ENCODE results near the gene ASF1A.

Gene ASF1A

GRCh38 chr6:118902726-118903125, 8.8 kb downstream of the ASF1A start:
- Histone ChIP-seq H3K4me1 (ENCODE audit: control insufficient read depth, insufficient read depth, low read length) (no peaks in the 10 kb centered on the region), H3K9ac (ENCODE audit: low read depth, low read length) (no peak overlapping the region), H3K4me3 (ENCODE audit: low read depth, low read length) (no peak overlapping the region), H3K9me3 (ENCODE audit: control insufficient read depth, insufficient read depth, low read length) (no peaks in the 10 kb centered on the region), H3K27me3 (ENCODE audit: control insufficient read depth, insufficient read depth, low read length) (no peaks in the 10 kb centered on the region), H3K36me3 (ENCODE audit: control insufficient read depth, insufficient read depth, low read length) (no peaks in the 10 kb centered on the region)

- no peaks in the 10 kb centered on the region for H3K4me1 ChIP-seq (ENCODE audit: control insufficient read depth, insufficient read depth, low read length)
- peaks cover 4% of the 10 kb centered on the region for H3K36me3 ChIP-seq (ENCODE audit: control insufficient read depth, insufficient read depth, low read length)
- no peaks in the 10 kb centered on the region for H3K9me3 ChIP-seq (ENCODE audit: control insufficient read depth, insufficient read depth, low read length)
- no peak overlapping the region for H3K4me3 ChIP-seq (ENCODE audit: low read depth, low read length)
- no peaks in the 10 kb centered on the region for H3K27me3 ChIP-seq (ENCODE audit: control insufficient read depth, insufficient read depth, low read length)
- no peak overlapping the region for H3K9ac ChIP-seq (ENCODE audit: low read depth, low read length)
These were observed 9.2 kb downstream of the ASF1A start for GRCh38 chr6:118903138-118903537.

GRCh38 chr6:118903691-118904090, 9.7 kb downstream of the ASF1A start:
- Histone ChIP-seq H3K27me3 (ENCODE audit: control insufficient read depth, insufficient read depth, low read length) (no peaks in the 10 kb centered on the region), H3K4me1 (ENCODE audit: control insufficient read depth, insufficient read depth, low read length) (no peaks in the 10 kb centered on the region), H3K9ac (ENCODE audit: low read depth, low read length) (no peak overlapping the region), H3K4me3 (ENCODE audit: low read depth, low read length) (no peak overlapping the region), H3K36me3 (ENCODE audit: control insufficient read depth, insufficient read depth, low read length) (peaks cover 4% of the 10 kb centered on the region), H3K9me3 (ENCODE audit: control insufficient read depth, insufficient read depth, low read length) (no peaks in the 10 kb centered on the region)

- Histone ChIP-seq H3K4me3 (ENCODE audit: low read depth, low read length) (no peak overlapping the region), H3K9ac (ENCODE audit: low read depth, low read length) (no peak overlapping the region), H3K27me3 (ENCODE audit: control insufficient read depth, insufficient read depth, low read length) (no peaks in the 10 kb centered on the region), H3K9me3 (ENCODE audit: control insufficient read depth, insufficient read depth, low read length) (no peaks in the 10 kb centered on the region), H3K36me3 (ENCODE audit: control insufficient read depth, insufficient read depth, low read length) (peaks cover 6% of the 10 kb centered on the region), H3K4me1 (ENCODE audit: control insufficient read depth, insufficient read depth, low read length) (no peaks in the 10 kb centered on the region)
These were observed 11.1 kb downstream of the ASF1A start for GRCh38 chr6:118905084-118905483.

- H3K9ac ChIP-seq (ENCODE audit: low read depth, low read length), result no peak overlapping the region
- H3K9me3 ChIP-seq (ENCODE audit: control insufficient read depth, insufficient read depth, low read length), result no peaks in the 10 kb centered on the region
- H3K4me3 ChIP-seq (ENCODE audit: low read depth, low read length), result no peak overlapping the region
- H3K36me3 ChIP-seq (ENCODE audit: control insufficient read depth, insufficient read depth, low read length), result peaks cover 6% of the 10 kb centered on the region
- no peaks in the 10 kb centered on the region for H3K27me3 ChIP-seq (ENCODE audit: control insufficient read depth, insufficient read depth, low read length)
- no peaks in the 10 kb centered on the region for H3K4me1 ChIP-seq (ENCODE audit: control insufficient read depth, insufficient read depth, low read length)
These were observed 11.9 kb downstream of the ASF1A start for GRCh38 chr6:118905851-118906250.

GRCh38 chr6:118908441-118908840, 14.5 kb downstream of the ASF1A start:
- no peaks in the 10 kb centered on the region for H3K27me3 ChIP-seq (ENCODE audit: control insufficient read depth, insufficient read depth, low read length)
- no peaks in the 10 kb centered on the region for H3K9me3 ChIP-seq (ENCODE audit: control insufficient read depth, insufficient read depth, low read length)
- H3K4me1 ChIP-seq (ENCODE audit: control insufficient read depth, insufficient read depth, low read length), result no peaks in the 10 kb centered on the region
- no peak overlapping the region for H3K9ac ChIP-seq (ENCODE audit: low read depth, low read length)
- H3K4me3 ChIP-seq (ENCODE audit: low read depth, low read length), result no peak overlapping the region
- H3K36me3 ChIP-seq (ENCODE audit: control insufficient read depth, insufficient read depth, low read length), result peaks cover 8% of the 10 kb centered on the region

GRCh38 chr6:118912646-118913045, 18.7 kb downstream of the ASF1A start:
- Histone ChIP-seq H3K9me3 (ENCODE audit: control insufficient read depth, insufficient read depth, low read length) (no peaks in the 10 kb centered on the region), H3K27me3 (ENCODE audit: control insufficient read depth, insufficient read depth, low read length) (no peaks in the 10 kb centered on the region), H3K9ac (ENCODE audit: low read depth, low read length) (no peak overlapping the region), H3K4me1 (ENCODE audit: control insufficient read depth, insufficient read depth, low read length) (no peaks in the 10 kb centered on the region), H3K36me3 (ENCODE audit: control insufficient read depth, insufficient read depth, low read length) (peaks cover 8% of the 10 kb centered on the region), H3K4me3 (ENCODE audit: low read depth, low read length) (no peak overlapping the region)

GRCh38 chr6:118913161-118913560, 19.2 kb downstream of the ASF1A start:
- no peaks in the 10 kb centered on the region for H3K9me3 ChIP-seq (ENCODE audit: control insufficient read depth, insufficient read depth, low read length)
- H3K36me3 ChIP-seq (ENCODE audit: control insufficient read depth, insufficient read depth, low read length), result peaks cover 4% of the 10 kb centered on the region
- no peak overlapping the region for H3K9ac ChIP-seq (ENCODE audit: low read depth, low read length)
- H3K4me3 ChIP-seq (ENCODE audit: low read depth, low read length), result no peak overlapping the region
- no peaks in the 10 kb centered on the region for H3K4me1 ChIP-seq (ENCODE audit: control insufficient read depth, insufficient read depth, low read length)
- H3K27me3 ChIP-seq (ENCODE audit: control insufficient read depth, insufficient read depth, low read length), result no peaks in the 10 kb centered on the region

GRCh38 chr6:118914598-118914997, 20.6 kb downstream of the ASF1A start:
- no peaks in the 10 kb centered on the region for H3K9me3 ChIP-seq (ENCODE audit: control insufficient read depth, insufficient read depth, low read length)
- no peaks in the 10 kb centered on the region for H3K4me1 ChIP-seq (ENCODE audit: control insufficient read depth, insufficient read depth, low read length)
- no peak overlapping the region for H3K9ac ChIP-seq (ENCODE audit: low read depth, low read length)
- H3K36me3 ChIP-seq (ENCODE audit: control insufficient read depth, insufficient read depth, low read length), result peaks cover 4% of the 10 kb centered on the region
- H3K27me3 ChIP-seq (ENCODE audit: control insufficient read depth, insufficient read depth, low read length), result no peaks in the 10 kb centered on the region
- no peak overlapping the region for H3K4me3 ChIP-seq (ENCODE audit: low read depth, low read length)

GRCh38 chr6:118917546-118918328, 23.8 kb downstream of the ASF1A start:
- H3K36me3 ChIP-seq (ENCODE audit: control insufficient read depth, insufficient read depth, low read length), result no peaks in the 10 kb centered on the region
- H3K27me3 ChIP-seq (ENCODE audit: control insufficient read depth, insufficient read depth, low read length), result no peaks in the 10 kb centered on the region
- no peak overlapping the region for H3K4me3 ChIP-seq (ENCODE audit: low read depth, low read length)

GRCh38 chr6:118918329-118918725, 24.4 kb downstream of the ASF1A start:
- H3K4me3 ChIP-seq (ENCODE audit: low read depth, low read length), result no peak overlapping the region
- no peaks in the 10 kb centered on the region for H3K9me3 ChIP-seq (ENCODE audit: control insufficient read depth, insufficient read depth, low read length)
- H3K4me1 ChIP-seq (ENCODE audit: control insufficient read depth, insufficient read depth, low read length), result no peaks in the 10 kb centered on the region
- no peaks in the 10 kb centered on the region for H3K27me3 ChIP-seq (ENCODE audit: control insufficient read depth, insufficient read depth, low read length)
- H3K36me3 ChIP-seq (ENCODE audit: control insufficient read depth, insufficient read depth, low read length), result no peaks in the 10 kb centered on the region
- H3K9ac ChIP-seq (ENCODE audit: low read depth, low read length), result no peak overlapping the region

More at GRCh38 chr6:118917546-118918328, 23.8 kb downstream of the ASF1A start:
- Histone ChIP-seq H3K4me1 (ENCODE audit: control insufficient read depth, insufficient read depth, low read length) (no peaks in the 10 kb centered on the region), H3K9me3 (ENCODE audit: control insufficient read depth, insufficient read depth, low read length) (no peaks in the 10 kb centered on the region), H3K9ac (ENCODE audit: low read depth, low read length) (no peak overlapping the region)

GRCh38 chr6:118921084-118921483, 27.1 kb downstream of the ASF1A start:
- Histone ChIP-seq H3K4me3 (ENCODE audit: low read depth, low read length) (no peak overlapping the region), H3K9ac (ENCODE audit: low read depth, low read length) (no peak overlapping the region), H3K27me3 (ENCODE audit: control insufficient read depth, insufficient read depth, low read length) (no peaks in the 10 kb centered on the region), H3K36me3 (ENCODE audit: control insufficient read depth, insufficient read depth, low read length) (peaks cover 3% of the 10 kb centered on the region), H3K4me1 (ENCODE audit: control insufficient read depth, insufficient read depth, low read length) (no peaks in the 10 kb centered on the region), H3K9me3 (ENCODE audit: control insufficient read depth, insufficient read depth, low read length) (no peaks in the 10 kb centered on the region)
